Immature natural killer cell (primary cell): Measurements from ENCODE around the gene MFAP4. TPM values are rescaled to one million over a fixed set of nuclear protein-coding genes. Genes with fewer than 3 reads are reported as not detected.

ENCODE experiments used
- DNase-seq, 3 donors: peaks; one replicate each; pipeline ENCODE4 v3.0.0; 2022; ENCODE audit warnings: mixed read lengths in 1 of 3
- H3K27ac Mint-ChIP-seq, 6 donors: one replicate each; pipeline ENCODE4 v1.8.0; 2020; ENCODE audit warnings: mixed read lengths in 6 of 6, mild to moderate bottlenecking in 5 of 6, inconsistent platforms in 4 of 6, moderate library complexity in 3 of 6
- H3K27me3 Mint-ChIP-seq, 3 donors: one replicate each; pipeline ENCODE4 v1.8.0; 2020 to 2021; ENCODE audit warnings: low read depth in 3 of 3, mild to moderate bottlenecking in 3 of 3, mixed read lengths in 3 of 3, moderate library complexity in 3 of 3, inconsistent platforms in 1 of 3
- H3K36me3 Mint-ChIP-seq, 3 donors: one replicate each; pipeline ENCODE4 v1.8.0; 2020; ENCODE audit warnings: mixed read lengths in 3 of 3, inconsistent platforms in 2 of 3, mild to moderate bottlenecking in 2 of 3
- H3K4me1 Mint-ChIP-seq, 2 donors: one replicate each; pipeline ENCODE4 v1.8.0; 2020; ENCODE audit warnings: inconsistent platforms in 2 of 2, mild to moderate bottlenecking in 2 of 2, mixed read lengths in 2 of 2, moderate library complexity in 1 of 2
- H3K4me3 Mint-ChIP-seq, 5 donors: one replicate each; pipeline ENCODE4 v1.8.0; 2020; ENCODE audit warnings: mild to moderate bottlenecking in 5 of 5, mixed read lengths in 5 of 5, inconsistent platforms in 3 of 5, moderate library complexity in 3 of 5
- H3K9me3 Mint-ChIP-seq, 6 donors: one replicate each; pipeline ENCODE4 v1.8.0; 2020; ENCODE audit warnings: mild to moderate bottlenecking in 6 of 6, mixed read lengths in 6 of 6, inconsistent platforms in 4 of 6, moderate library complexity in 3 of 6
- polyA plus RNA-seq, 3 donors: library from polyadenylated mRNA; unstranded; fragments of 300-500 nt; fragmentation: Illumina TruSeq; gene quantifications; one replicate each; pipeline ENCODE4 v1.2.3, GENCODE V29; 2021

MFAP4 gene
- polyA plus RNA-seq, 3 donors from 2014 or later: 0.18 TPM; not detected in 2

GRCh38 chr17:19386051-19386929 is 700 bp downstream of the MFAP4 start:
- H3K9me3 Mint-ChIP-seq: no peaks in the 10 kb centered on the region
- peaks cover 11 to 14% of the 10 kb centered on the region in 2 donors for H3K4me1 Mint-ChIP-seq
- H3K4me3 Mint-ChIP-seq: peak overlapping the region in 1 of 5 donors; percentile 20
- DNase-seq: no peak
- H3K36me3 Mint-ChIP-seq: peaks cover 0 to 17% (median 6%) of the 10 kb centered on the region in 3 donors
- no peaks in the 10 kb centered on the region for H3K27me3 Mint-ChIP-seq
- no peak overlapping the region for H3K27ac Mint-ChIP-seq

GRCh38 chr17:19385521-19385983 is 1.4 kb downstream of the MFAP4 start:
- Mint-ChIP-seq H3K27ac (peak overlapping the region in 1 of 6 donors; percentile 31), H3K4me3 (no peak overlapping the region), H3K36me3 (peaks cover 3 to 24% (median 9%) of the 10 kb centered on the region in 3 donors), H3K4me1 (peaks cover 15 to 16% of the 10 kb centered on the region in 2 donors), H3K27me3 (no peaks in the 10 kb centered on the region), H3K9me3 (no peaks in the 10 kb centered on the region)
- no peak for DNase-seq

- Mint-ChIP-seq H3K9me3 (no peaks in the 10 kb centered on the region), H3K27me3 (no peaks in the 10 kb centered on the region), H3K4me3 (no peak overlapping the region), H3K27ac (peak overlapping the region in 4 of 6 donors; percentile 11 to 74 (median 60)), H3K36me3 (peaks cover 8 to 31% (median 10%) of the 10 kb centered on the region in 3 donors), H3K4me1 (peaks cover 19 to 22% of the 10 kb centered on the region in 2 donors)
- no peak for DNase-seq
These were observed 2.1 kb downstream of the MFAP4 start for GRCh38 chr17:19384723-19385391.

GRCh38 chr17:19383681-19384470 is 3.1 kb downstream of the MFAP4 start:
- peaks cover 28 to 32% of the 10 kb centered on the region in 2 donors for H3K4me1 Mint-ChIP-seq
- peak overlapping the region in 4 of 6 donors; percentile 11 to 76 (median 56) for H3K27ac Mint-ChIP-seq
- no peak overlapping the region for H3K4me3 Mint-ChIP-seq
- H3K27me3 Mint-ChIP-seq: peaks cover 0 to 2% (median 0%) of the 10 kb centered on the region in 3 donors
- no peaks in the 10 kb centered on the region for H3K9me3 Mint-ChIP-seq
- no peak for DNase-seq
- H3K36me3 Mint-ChIP-seq: peaks cover 8 to 39% (median 10%) of the 10 kb centered on the region in 3 donors

- peaks cover 4 to 7% (median 4%) of the 10 kb centered on the region in 3 donors for H3K27me3 Mint-ChIP-seq
- DNase-seq: no peak
- no peak overlapping the region for H3K27ac Mint-ChIP-seq
- H3K4me3 Mint-ChIP-seq: no peak overlapping the region
- H3K4me1 Mint-ChIP-seq: peaks cover 29 to 32% of the 10 kb centered on the region in 2 donors
- peaks cover 8 to 39% (median 10%) of the 10 kb centered on the region in 3 donors for H3K36me3 Mint-ChIP-seq
- H3K9me3 Mint-ChIP-seq: no peaks in the 10 kb centered on the region
These were observed 4.2 kb downstream of the MFAP4 start for GRCh38 chr17:19382531-19383444.

GRCh38 chr17:19381741-19382444 is 5.1 kb downstream of the MFAP4 start:
- H3K36me3 Mint-ChIP-seq: peaks cover 8 to 39% (median 10%) of the 10 kb centered on the region in 3 donors
- no peaks in the 10 kb centered on the region for H3K9me3 Mint-ChIP-seq
- DNase-seq: no peak
- no peak overlapping the region for H3K27ac Mint-ChIP-seq
- H3K4me3 Mint-ChIP-seq: no peak overlapping the region
- peaks cover 8 to 9% (median 9%) of the 10 kb centered on the region in 3 donors for H3K27me3 Mint-ChIP-seq
- H3K4me1 Mint-ChIP-seq: peaks cover 36 to 41% of the 10 kb centered on the region in 2 donors

GRCh38 chr17:19381361-19381740 is 5.6 kb downstream of the MFAP4 start:
- DNase-seq: no peak
- peaks cover 8 to 11% (median 11%) of the 10 kb centered on the region in 3 donors for H3K27me3 Mint-ChIP-seq
- H3K4me3 Mint-ChIP-seq: peak overlapping the region in 1 of 5 donors; percentile 41
- no peaks in the 10 kb centered on the region for H3K9me3 Mint-ChIP-seq
- peaks cover 8 to 39% (median 10%) of the 10 kb centered on the region in 3 donors for H3K36me3 Mint-ChIP-seq
- H3K4me1 Mint-ChIP-seq: peaks cover 38 to 45% of the 10 kb centered on the region in 2 donors
- peak overlapping the region in 1 of 6 donors; percentile 40 for H3K27ac Mint-ChIP-seq

- Mint-ChIP-seq H3K4me3 (peak overlapping the region in 3 of 5 donors; percentile 7 to 41 (median 38)), H3K27ac (peak overlapping the region in 3 of 6 donors; percentile 15 to 60 (median 40)), H3K4me1 (peaks cover 42 to 52% of the 10 kb centered on the region in 2 donors), H3K36me3 (peaks cover 8 to 39% (median 10%) of the 10 kb centered on the region in 3 donors), H3K27me3 (peaks cover 8 to 11% (median 11%) of the 10 kb centered on the region in 3 donors), H3K9me3 (no peaks in the 10 kb centered on the region)
- DNase-seq: no peak
These were observed 6.3 kb downstream of the MFAP4 start for GRCh38 chr17:19380481-19381301.

- peaks cover 8 to 38% (median 12%) of the 10 kb centered on the region in 3 donors for H3K36me3 Mint-ChIP-seq
- DNase-seq: no peak
- peaks cover 8 to 14% (median 11%) of the 10 kb centered on the region in 3 donors for H3K27me3 Mint-ChIP-seq
- peak overlapping the region in 5 of 6 donors; percentile 39 to 80 (median 66) for H3K27ac Mint-ChIP-seq
- peaks cover 41 to 50% of the 10 kb centered on the region in 2 donors for H3K4me1 Mint-ChIP-seq
- H3K9me3 Mint-ChIP-seq: no peaks in the 10 kb centered on the region
- peak overlapping the region; percentile 74 to 99 (median 79) for H3K4me3 Mint-ChIP-seq
These were observed 7.5 kb downstream of the MFAP4 start for GRCh38 chr17:19379361-19380065.

GRCh38 chr17:19378416-19379360 is 8.3 kb downstream of the MFAP4 start, which contains the start of gene MAPK7:
Gene MAPK7, plus strand, starts transcription at chr17:19378498. Its CDS starts 403 bp downstream, at chr17:19378901.
- Mint-ChIP-seq H3K4me3 (peak within 1 kb of the TSS; percentile 96 to 99 (median 98)), H3K4me1 (peaks cover 44 to 52% of the 10 kb centered on the region in 2 donors), H3K9me3 (no peaks in the 10 kb centered on the region), H3K27me3 (peaks cover 8 to 14% (median 11%) of the 10 kb centered on the region in 3 donors), H3K27ac (peak within 1 kb of the TSS; percentile 92 to 98 (median 96)), H3K36me3 (peaks cover 8 to 30% (median 9%) of the 10 kb centered on the region in 3 donors)
- DNase-seq: no peak
